Natural killer cell (primary cell): Measurements from ENCODE around the gene HSP90AA1. TPM values are rescaled to one million over a fixed set of nuclear protein-coding genes. Genes with fewer than 3 reads are reported as not detected.
"Not testable (repeated sequence)": the region's sequence is repeated elsewhere in the genome, so short reads cannot be mapped to it uniquely, and the experiment has no call there.

ENCODE experiments used
- ATAC-seq, 3 donors: fragments of 150-1000 bp in 2 of 3; fragments of 200-7000 bp in 1 of 3; cut with Tn5 transposase; 1 replicate in 1 of 3; 2 replicates in 2 of 3; pipeline ENCODE4 v1.10.0; 2021; ENCODE audit warnings: mild to moderate bottlenecking in 2 of 3, moderate library complexity in 2 of 3
- DNase-seq, 2 donors: peaks; one replicate each; pipeline versions ENCODE4 v3.0.0 to v3.0.0-alpha.2; 2013 to 2021; ENCODE audit warnings: mixed read lengths in 1 of 2
- H3K27ac ChIP-seq: one replicate; pipeline ENCODE4 v1.5.1; 2013; ENCODE audit warnings: mild to moderate bottlenecking, low read length
- H3K27me3 ChIP-seq: one replicate; pipeline ENCODE4 v1.6.1; 2013; ENCODE audit warnings: low read length; ENCODE audit not compliant: control insufficient read depth, insufficient read depth
- H3K36me3 ChIP-seq: one replicate; pipeline ENCODE4 v1.6.1; 2013; ENCODE audit warnings: low read length; ENCODE audit not compliant: control insufficient read depth, insufficient read depth
- H3K4me1 ChIP-seq: one replicate; pipeline ENCODE4 v1.6.1; 2013; ENCODE audit warnings: low read length; ENCODE audit not compliant: control insufficient read depth, insufficient read depth
- H3K4me3 ChIP-seq: one replicate; pipeline ENCODE4 v1.5.1; 2013; ENCODE audit warnings: low read length
- H3K9me3 ChIP-seq: one replicate; pipeline ENCODE4 v1.6.1; 2013; ENCODE audit warnings: low read length; ENCODE audit not compliant: control insufficient read depth, insufficient read depth
- H3K27ac Mint-ChIP-seq, 2 donors: one replicate each; pipeline ENCODE4 v1.8.0; 2022; ENCODE audit warnings: mild to moderate bottlenecking in 2 of 2, mixed read lengths in 2 of 2, moderate library complexity in 1 of 2
- H3K27me3 Mint-ChIP-seq, 2 donors: one replicate each; pipeline ENCODE4 v1.8.0; 2022; ENCODE audit warnings: low read depth in 2 of 2, mixed read lengths in 2 of 2
- H3K36me3 Mint-ChIP-seq: one replicate; pipeline ENCODE4 v1.8.0; 2022; ENCODE audit warnings: mixed read lengths
- H3K4me1 Mint-ChIP-seq, 2 donors: one replicate each; pipeline ENCODE4 v1.8.0; 2022; ENCODE audit warnings: mixed read lengths in 2 of 2
- H3K4me3 Mint-ChIP-seq: one replicate; pipeline ENCODE4 v1.8.0; 2022; ENCODE audit warnings: mild to moderate bottlenecking, moderate library complexity, mixed read lengths
- H3K9me3 Mint-ChIP-seq, 2 donors: one replicate each; pipeline ENCODE4 v1.8.0; 2022; ENCODE audit warnings: mixed read lengths in 2 of 2
- WGBS: methylation state at CpG from one replicate; pipeline ENCODE4 v1.1.7; 2013; ENCODE audit warnings: missing lambda C conversion rate; ENCODE audit not compliant: insufficient coverage; 5-methylcytosine and 5-hydroxymethylcytosine counted together
- intact Hi-C: fragments of 100-400 bp; cut with micrococcal nuclease; formaldehyde crosslinking; loops from one replicate; pipeline ENCODE4 v1.14.2; 2022
- total RNA-seq, 4 donors: library from RNA; stranded (reverse); fragments of 120-200 nt in 1 of 4; gene quantifications; one replicate each; pipeline versions ENCODE4 v1.2.3 to v1.2.4, GENCODE V29; 2013 to 2022
- TF ChIP-seq, protein P1 (sequence below): fragments of 200-600 bp; IDR thresholded peaks from one replicate; pipeline ENCODE4 v1.8.0; 2022; ENCODE audit warnings: antibody characterized with exemption

Gene HSP90AA1
- total RNA-seq: 100 to 1,000 TPM; 470 to 665 (median 663) TPM
- 428 TPM for total RNA-seq (2013)

DNA sequence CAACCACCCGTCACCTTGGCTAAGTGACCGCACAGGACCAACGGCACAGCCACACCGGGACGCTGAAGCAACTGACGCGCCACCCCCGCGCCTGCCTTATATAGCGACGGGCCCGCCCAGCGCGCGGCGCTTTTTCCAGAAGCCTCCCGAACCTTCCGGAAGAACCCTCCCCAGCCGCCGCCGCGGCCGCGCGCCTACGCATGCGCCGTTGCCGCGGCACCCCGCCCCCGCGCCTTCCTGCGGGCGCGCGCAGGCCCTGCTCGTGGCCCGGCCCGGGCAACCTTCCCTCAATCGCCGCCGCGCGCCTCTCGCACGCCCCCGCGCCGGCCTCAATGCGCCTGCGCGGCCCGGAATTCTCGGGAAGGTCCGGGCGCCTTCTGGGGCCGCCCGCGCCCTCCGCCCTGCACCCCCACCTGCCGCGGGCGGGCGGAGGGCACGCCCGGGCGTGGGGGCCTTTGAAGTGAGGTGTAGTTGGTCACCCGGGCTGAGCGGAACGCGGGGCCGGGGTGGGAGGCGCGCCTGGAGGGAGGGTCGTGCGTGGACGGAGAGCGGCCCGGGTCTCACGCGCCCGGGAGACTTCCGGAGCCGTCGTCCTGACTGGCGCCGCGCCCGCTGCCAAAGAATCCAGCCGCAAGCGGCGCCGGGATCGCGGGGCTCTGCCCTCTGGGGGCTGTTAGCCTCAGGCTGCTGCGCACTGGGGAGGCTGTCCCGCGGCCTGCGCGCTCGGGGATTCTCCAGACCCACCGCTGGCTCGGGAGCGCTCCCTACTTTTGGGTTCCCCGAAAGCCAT lies at the start of gene HSP90AA1:
Gene HSP90AA1, minus strand, starts transcription at position 73 of the 790 bp plus-strand sequence. CDS start 666 bp downstream, outside the sequence.
- Histone ChIP-seq H3K4me3 (peak within 1 kb of the TSS; percentile 62), H3K27me3 (no peaks in the 10 kb centered on the region), H3K36me3 (peaks cover 36% of the 10 kb centered on the region), H3K27ac (peak within 1 kb of the TSS; percentile 99), H3K4me1 (peaks cover 30% of the 10 kb centered on the region), H3K9me3 (no peaks in the 10 kb centered on the region)
- Mint-ChIP-seq H3K4me1 (peaks cover 56% of the 10 kb centered on the region in 2 donors), H3K27me3 (no peaks in the 10 kb centered on the region), H3K4me3 (peak within 1 kb of the TSS; percentile 95), H3K36me3 (peaks cover 20% of the 10 kb centered on the region), H3K27ac (peak within 1 kb of the TSS; percentile 37 to 95), H3K9me3 (no peaks in the 10 kb centered on the region)
- peak; percentile 96 to 97 for DNase-seq
- TF ChIP-seq, protein P1, sequence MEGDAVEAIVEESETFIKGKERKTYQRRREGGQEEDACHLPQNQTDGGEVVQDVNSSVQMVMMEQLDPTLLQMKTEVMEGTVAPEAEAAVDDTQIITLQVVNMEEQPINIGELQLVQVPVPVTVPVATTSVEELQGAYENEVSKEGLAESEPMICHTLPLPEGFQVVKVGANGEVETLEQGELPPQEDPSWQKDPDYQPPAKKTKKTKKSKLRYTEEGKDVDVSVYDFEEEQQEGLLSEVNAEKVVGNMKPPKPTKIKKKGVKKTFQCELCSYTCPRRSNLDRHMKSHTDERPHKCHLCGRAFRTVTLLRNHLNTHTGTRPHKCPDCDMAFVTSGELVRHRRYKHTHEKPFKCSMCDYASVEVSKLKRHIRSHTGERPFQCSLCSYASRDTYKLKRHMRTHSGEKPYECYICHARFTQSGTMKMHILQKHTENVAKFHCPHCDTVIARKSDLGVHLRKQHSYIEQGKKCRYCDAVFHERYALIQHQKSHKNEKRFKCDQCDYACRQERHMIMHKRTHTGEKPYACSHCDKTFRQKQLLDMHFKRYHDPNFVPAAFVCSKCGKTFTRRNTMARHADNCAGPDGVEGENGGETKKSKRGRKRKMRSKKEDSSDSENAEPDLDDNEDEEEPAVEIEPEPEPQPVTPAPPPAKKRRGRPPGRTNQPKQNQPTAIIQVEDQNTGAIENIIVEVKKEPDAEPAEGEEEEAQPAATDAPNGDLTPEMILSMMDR: no peak
- WGBS: under 1% methylated on average over 106 of the region's 106 CpGs
- ATAC-seq: peak; percentile 69 to 88 (median 78)
- intact Hi-C loops: loop anchor here (1.0 to 10.0 kb wide), 2 partner anchors 139 to 262 kb away; no protein-coding TSS in a partner anchor

DNA sequence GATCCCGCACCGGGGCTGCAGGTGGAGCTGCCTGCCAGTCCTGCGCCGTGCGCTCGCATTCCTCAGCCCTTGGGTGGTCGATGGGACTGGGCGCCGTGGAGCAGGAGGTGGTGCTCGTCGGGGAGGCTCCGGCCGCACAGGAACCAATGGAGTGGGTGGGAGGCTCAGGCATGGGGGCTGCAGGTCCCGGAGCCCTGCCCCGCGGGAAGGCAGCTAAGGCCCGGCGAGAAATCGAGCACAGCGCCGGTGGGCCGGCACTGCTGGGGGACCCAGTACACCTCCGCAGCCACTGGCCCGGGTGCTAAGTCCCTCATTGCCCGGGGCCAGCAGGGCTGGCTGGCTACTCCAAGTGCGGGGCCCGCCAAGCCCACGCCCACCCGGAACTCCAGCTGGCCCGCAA lies 48.6 kb upstream of the HSP90AA1 start:
- H3K4me1 Mint-ChIP-seq: peaks cover 16 to 21% of the 10 kb centered on the region in 2 donors
- ATAC-seq, H3K4me1 ChIP-seq, H3K36me3 ChIP-seq, H3K27me3 Mint-ChIP-seq, DNase-seq, H3K9me3 Mint-ChIP-seq, H3K27ac Mint-ChIP-seq, H3K9me3 ChIP-seq, H3K4me3 ChIP-seq, H3K27me3 ChIP-seq, H3K27ac ChIP-seq, H3K4me3 Mint-ChIP-seq, H3K36me3 Mint-ChIP-seq: not testable (repeated sequence)
- intact Hi-C loops: loop anchor here (5.0 kb wide), 1 partner anchor 428 kb away; no protein-coding TSS in a partner anchor
- 98% methylated on average over 29 of the region's 30 CpGs for WGBS

DNA sequence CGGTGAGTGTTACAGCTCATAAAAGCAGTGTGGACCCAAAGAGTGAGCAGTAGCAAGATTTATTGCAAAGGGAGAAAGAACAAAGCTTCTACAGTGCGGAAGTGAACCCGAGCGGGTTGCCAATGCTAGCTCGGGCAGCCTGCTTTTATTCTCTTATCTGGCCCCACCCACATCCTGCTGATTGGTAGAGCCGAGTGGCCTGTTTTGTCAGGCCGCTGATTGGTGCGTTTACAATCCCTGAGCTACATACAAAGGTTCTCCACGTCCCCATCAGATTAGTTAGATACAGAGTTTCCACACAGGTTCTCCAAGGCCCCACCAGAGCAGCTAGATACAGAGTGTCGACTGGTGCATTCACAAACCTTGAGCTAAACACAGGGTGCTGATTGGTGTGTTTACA lies 47.9 kb upstream of the HSP90AA1 start:
- H3K27ac ChIP-seq, H3K9me3 Mint-ChIP-seq, H3K27me3 ChIP-seq, H3K36me3 ChIP-seq, H3K36me3 Mint-ChIP-seq, H3K9me3 ChIP-seq, H3K4me1 ChIP-seq, H3K27me3 Mint-ChIP-seq, H3K4me3 ChIP-seq, H3K27ac Mint-ChIP-seq, ATAC-seq, H3K4me3 Mint-ChIP-seq, DNase-seq: not testable (repeated sequence)
- peaks cover 9 to 14% of the 10 kb centered on the region in 2 donors for H3K4me1 Mint-ChIP-seq
- WGBS: 95% methylated on average over 9 of the region's 10 CpGs
- intact Hi-C loops: loop anchor here (5.0 kb wide), 1 partner anchor 427 kb away; no protein-coding TSS in a partner anchor

- H3K27ac Mint-ChIP-seq, H3K9me3 Mint-ChIP-seq, H3K4me3 Mint-ChIP-seq, H3K27me3 ChIP-seq, H3K4me1 Mint-ChIP-seq, DNase-seq, H3K9me3 ChIP-seq, H3K4me1 ChIP-seq, H3K36me3 Mint-ChIP-seq, H3K27ac ChIP-seq, H3K36me3 ChIP-seq, H3K27me3 Mint-ChIP-seq, ATAC-seq, H3K4me3 ChIP-seq, intact Hi-C loops: not testable (repeated sequence)
- 95% methylated on average over 9 of the region's 9 CpGs for WGBS
These were observed 47.2 kb upstream of the HSP90AA1 start for GRCh38 chr14:102134021-102134420.

DNA sequence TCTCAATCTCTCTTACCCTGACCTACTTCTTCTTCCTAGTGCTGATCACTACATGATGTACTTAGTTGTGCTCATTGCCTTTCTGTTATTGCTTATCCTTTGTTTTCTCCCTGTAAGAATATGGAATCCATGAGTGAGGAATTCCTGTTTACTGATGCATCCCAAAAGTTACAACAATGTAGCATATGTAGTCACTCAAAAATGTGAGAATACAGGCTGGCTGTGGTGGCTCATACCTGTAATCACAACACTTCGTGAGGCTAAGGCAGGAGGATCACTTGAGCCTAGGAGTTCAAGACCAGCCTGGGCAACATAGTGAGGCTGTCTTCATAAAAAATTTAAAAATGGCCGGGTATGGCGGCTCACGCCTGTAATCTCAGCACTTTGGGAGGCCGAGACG lies 44.9 kb upstream of the HSP90AA1 start:
- no peaks in the 10 kb centered on the region for H3K4me1 ChIP-seq
- H3K36me3 ChIP-seq: no peaks in the 10 kb centered on the region
- no peaks in the 10 kb centered on the region for H3K9me3 ChIP-seq
- H3K4me3 ChIP-seq: no peak overlapping the region
- Mint-ChIP-seq H3K27ac (no peak overlapping the region), H3K9me3 (no peaks in the 10 kb centered on the region), H3K4me1 (no peaks in the 10 kb centered on the region), H3K4me3 (no peak overlapping the region), H3K27me3 (no peaks in the 10 kb centered on the region), H3K36me3 (no peaks in the 10 kb centered on the region)
- ATAC-seq (no peak), DNase-seq (no peak)
- no peaks in the 10 kb centered on the region for H3K27me3 ChIP-seq
- intact Hi-C loops: no loop called here
- 73% methylated on average over 4 of the region's 6 CpGs for WGBS
- no peak overlapping the region for H3K27ac ChIP-seq
- TF ChIP-seq, protein P1: no peak
